K562 (cell line): ENCODE results near the gene PRRC2A. TPM values are rescaled to one million over a fixed set of nuclear protein-coding genes. Genes with fewer than 3 reads are reported as not detected.

Experiments used
- CAMTA2 ChIP-seq: fragments of 250-450 bp; sonication (Bioruptor Pico); conservative IDR thresholded peaks from 2 replicates; pipeline ENCODE4 v1.5.1; 2022
- CBX2 ChIP-seq: fragments of 200-600 bp; sonication (generic); IDR thresholded peaks from one replicate; pipeline ENCODE4 v1.6.1; 2012; ENCODE audit warnings: mild to moderate bottlenecking, low read length, inconsistent platforms; ENCODE audit not compliant: insufficient read depth, poor library complexity, severe bottlenecking
- DIDO1 ChIP-seq: fragments of 450-650 bp; IDR thresholded peaks from 2 replicates; pipeline ENCODE4 v1.6.1; 2016; ENCODE audit warnings: low read depth, missing biosample characterization, missing genetic modification characterization
- MYC ChIP-seq, 2 experiments: fragments of 250-450 bp in 1 of 2; sonication (Bioruptor Pico) in 1 of 2; IDR thresholded peaks; 2 replicates each; pipeline versions ENCODE4 v1.5.1 to v1.6.1; 2012 to 2021; ENCODE audit warnings: low read depth in 2 of 2, borderline replicate concordance in 1 of 2, improper control_type of control experiment in 1 of 2, low read length in 1 of 2, mild to moderate bottlenecking in 1 of 2, moderate library complexity in 1 of 2
- PHB2 ChIP-seq: fragments of 450-650 bp; IDR thresholded peaks from 2 replicates; pipeline ENCODE4 v1.6.1; 2017; ENCODE audit warnings: low read depth
- POLR2AphosphoS5 ChIP-seq: IDR thresholded peaks from 2 replicates; pipeline ENCODE4 v1.6.1; 2011; ENCODE audit warnings: mild to moderate bottlenecking, low read depth, low read length, moderate library complexity; ENCODE audit not compliant: control insufficient read depth, insufficient read depth
- RBM17 ChIP-seq: fragments of 200-400 bp; formaldehyde crosslinking; IDR thresholded peaks from 2 replicates; pipeline ENCODE4 v1.6.1; 2017; ENCODE audit warnings: low read depth, mild to moderate bottlenecking, low read length, borderline replicate concordance
- RBM39 ChIP-seq: fragments of 200-400 bp; formaldehyde crosslinking; optimal IDR thresholded peaks from 2 replicates; pipeline ENCODE3; 2018; ENCODE audit warnings: low read depth, low read length
- RERE ChIP-seq: sonication (generic); formaldehyde crosslinking; IDR thresholded peaks from 2 replicates; pipeline ENCODE4 v1.8.0; 2023; ENCODE audit warnings: missing genetic modification reagents, mild to moderate bottlenecking, borderline replicate concordance
- ZBTB9 ChIP-seq: fragments of 450-650 bp; formaldehyde crosslinking; IDR thresholded peaks from 2 replicates; pipeline ENCODE4 v1.4.0; 2020; ENCODE audit warnings: mild to moderate bottlenecking, moderate library complexity
- ZNF12 ChIP-seq: sonication (generic); formaldehyde crosslinking; IDR thresholded peaks from 2 replicates; pipeline ENCODE4 v1.4.0; 2020; ENCODE audit warnings: mild to moderate bottlenecking, missing genetic modification reagents
- ZNF133 ChIP-seq: fragments of 250-450 bp; sonication (Bioruptor Pico); IDR thresholded peaks from 2 replicates; pipeline ENCODE4 v1.4.0; 2020; ENCODE audit warnings: mild to moderate bottlenecking
- ZNF197 ChIP-seq: fragments of 200-800 bp; sonication (Bioruptor generic); IDR thresholded peaks from 2 replicates; pipeline ENCODE4 v1.6.1; 2016; ENCODE audit warnings: low read depth, missing genetic modification characterization, missing compliant biosample characterization
- ZNF324 ChIP-seq: fragments of 250-450 bp; sonication (Bioruptor Pico); IDR thresholded peaks from 2 replicates; pipeline ENCODE4 v1.4.0; 2020; ENCODE audit warnings: mild to moderate bottlenecking
- ZNF609 ChIP-seq: sonication (generic); formaldehyde crosslinking; IDR thresholded peaks from 2 replicates; pipeline ENCODE4 v1.8.1; 2023; ENCODE audit warnings: missing genetic modification reagents, mild to moderate bottlenecking, borderline replicate concordance
- polyA plus RNA-seq, 8 experiments: library from polyadenylated mRNA; depleted of rRNA in 4 of 8; stranded (reverse) in 5 of 8; unstranded in 3 of 8; fragments of >200 nt; fragmentation: Nextera tagmentation in 2 of 8; fragmentation: Illumina TruSeq in 1 of 8; extraction: Ambion mirVana in 2 of 8; extraction: Trizol in 1 of 8; gene quantifications; 2 replicates each; pipeline versions ENCODE4 v1.2.1 to v1.2.3, GENCODE V29; 2011 to 2014; ENCODE audit warnings: inconsistent platforms in 1 of 8, missing spikeins in 1 of 8
- total RNA-seq, 7 experiments: library from RNA; depleted of rRNA in 6 of 7; stranded (reverse); fragments of >200 nt in 6 of 7; fragmentation: Illumina TruSeq in 2 of 7; extraction: Trizol in 2 of 7; gene quantifications; 2 replicates each; pipeline versions ENCODE4 v1.2.1 to v1.2.3, GENCODE V29; 2011 to 2021; ENCODE audit warnings: low replicate concordance in 1 of 7

Gene PRRC2A
- total and polyA plus RNA-seq, 9 of the 15 experiments (the other 6 are each of a cell fraction or from before 2014, with no cell fraction given) = 1.0 to 332 (median 63.0) TPM

- TF ChIP-seq DIDO1 (tag) = no peak
- peak; percentile 85; the same call in 1 of the 2 replicates for TF ChIP-seq RERE (CRISPR knock-in tag)
- TF ChIP-seq ZBTB9 (CRISPR knock-in tag) = no peak
- TF ChIP-seq CBX2 = no peak
- no peak for TF ChIP-seq PHB2
- no peak for TF ChIP-seq RBM39
- TF ChIP-seq MYC (IDR thresholded peaks at IDR 0.05; ENCODE audit: low read depth, low read length) = no peak
- no peak for TF ChIP-seq MYC (CRISPR knock-in tag; IDR thresholded peaks at IDR 0.05; ENCODE audit: borderline replicate concordance, low read depth)
- peak; percentile 12; the same call in 1 of the 2 replicates for TF ChIP-seq ZNF324
- TF ChIP-seq POLR2AphosphoS5 = no peak
- TF ChIP-seq ZNF12 (CRISPR knock-in tag) = no peak
- TF ChIP-seq CAMTA2 (CRISPR knock-in tag) = no peak
- no peak for TF ChIP-seq ZNF133 (CRISPR knock-in tag)
- no peak for TF ChIP-seq ZNF197 (CRISPR knock-in tag)
- no peak for TF ChIP-seq RBM17
- TF ChIP-seq ZNF609 (CRISPR knock-in tag) = no peak
Measured at GRCh38 chr6:31663126-31663960, 42.8 kb downstream of the PRRC2A start (continued).
